Liver (tissue), 9 donors: ENCODE data around the gene CD6. TPM values are rescaled to one million over a fixed set of nuclear protein-coding genes. Genes with fewer than 3 reads are reported as not detected.

Experiments
- DNase-seq: peaks from one replicate; pipeline ENCODE4 v3.0.0-alpha.2; 2017; ENCODE audit warnings: low spot score
- H3K27ac ChIP-seq, 2 donors: one replicate each; pipeline ENCODE4 v1.7.0; 2013; ENCODE audit warnings: inconsistent platforms in 2 of 2, low read length in 2 of 2, control low read depth in 1 of 2, low read depth in 1 of 2, mild to moderate bottlenecking in 1 of 2
- H3K27me3 ChIP-seq, 4 donors: one replicate each; pipeline versions ENCODE4 v1.6.1 to v1.7.0; 2013; ENCODE audit warnings: low read length in 3 of 4, inconsistent platforms in 1 of 4, mild to moderate bottlenecking in 1 of 4, moderate library complexity in 1 of 4; ENCODE audit not compliant: control insufficient read depth in 4 of 4, insufficient read depth in 4 of 4
- H3K36me3 ChIP-seq, 4 donors: one replicate each; pipeline versions ENCODE4 v1.6.1 to v1.7.0; 2013; ENCODE audit warnings: low read length in 3 of 4, mild to moderate bottlenecking in 3 of 4, low read depth in 1 of 4, moderate library complexity in 1 of 4; ENCODE audit not compliant: control insufficient read depth in 4 of 4, insufficient read depth in 3 of 4
- H3K4me1 ChIP-seq, 4 donors: one replicate each; pipeline versions ENCODE4 v1.6.1 to v1.7.0; 2013; ENCODE audit warnings: low read length in 3 of 4, mild to moderate bottlenecking in 3 of 4, moderate library complexity in 1 of 4; ENCODE audit not compliant: control insufficient read depth in 4 of 4, insufficient read depth in 4 of 4
- H3K4me3 ChIP-seq, 3 donors: one replicate each; pipeline versions ENCODE4 v1.6.1 to v1.7.0; 2013; ENCODE audit warnings: low read length in 3 of 3, control low read depth in 1 of 3, low read depth in 1 of 3, mild to moderate bottlenecking in 1 of 3
- H3K9ac ChIP-seq, 2 donors: one replicate each; pipeline ENCODE4 v1.7.0; 2013; ENCODE audit warnings: low read length in 2 of 2, mild to moderate bottlenecking in 2 of 2, moderate library complexity in 2 of 2, control low read depth in 1 of 2, low read depth in 1 of 2
- H3K9me3 ChIP-seq, 4 donors: one replicate each; pipeline versions ENCODE4 v1.6.1 to v1.7.0; 2013; ENCODE audit warnings: low read length in 3 of 4; ENCODE audit not compliant: control insufficient read depth in 4 of 4
- EGR1 ChIP-seq, 2 donors: IDR thresholded peaks; 2 replicates each; pipeline ENCODE4 v1.6.1; 2016 to 2018; ENCODE audit warnings: antibody characterized with exemption in 2 of 2, low read depth in 2 of 2
- FOXA1 ChIP-seq: IDR thresholded peaks from 2 replicates; pipeline ENCODE4 v1.6.1; 2016; ENCODE audit warnings: antibody characterized with exemption
- GABPA ChIP-seq, 2 donors: IDR thresholded peaks in 1 of 2; conservative IDR thresholded peaks in 1 of 2; 2 replicates each; pipeline ENCODE4 v1.6.1; 2016; ENCODE audit warnings: antibody characterized with exemption in 2 of 2, mild to moderate bottlenecking in 1 of 2, moderate library complexity in 1 of 2
- HNF4A ChIP-seq, 2 donors: conservative IDR thresholded peaks; 2 replicates each; pipeline ENCODE4 v1.6.1; 2016; ENCODE audit warnings: antibody characterized with exemption in 2 of 2, mild to moderate bottlenecking in 2 of 2
- HNF4G ChIP-seq: IDR thresholded peaks from 2 replicates; pipeline ENCODE4 v1.6.1; 2016; ENCODE audit warnings: antibody characterized with exemption
- JUND ChIP-seq, 2 donors: IDR thresholded peaks; 2 replicates each; pipeline ENCODE4 v1.6.1; 2016; ENCODE audit warnings: antibody characterized with exemption in 2 of 2
- RXRA ChIP-seq, 2 donors: IDR thresholded peaks; 2 replicates each; pipeline ENCODE4 v1.6.1; 2017 to 2018; ENCODE audit warnings: antibody characterized with exemption in 2 of 2, mild to moderate bottlenecking in 1 of 2
- SP1 ChIP-seq: IDR thresholded peaks from 2 replicates; pipeline ENCODE4 v1.6.1; 2018; ENCODE audit warnings: antibody characterized with exemption, mild to moderate bottlenecking
- TAF1 ChIP-seq: conservative IDR thresholded peaks from 2 replicates; pipeline ENCODE4 v1.6.1; 2016; ENCODE audit warnings: antibody characterized with exemption, mild to moderate bottlenecking
- YY1 ChIP-seq: IDR thresholded peaks from 2 replicates; pipeline ENCODE4 v1.6.1; 2016; ENCODE audit warnings: antibody characterized with exemption, mild to moderate bottlenecking
- WGBS: extraction: QIAGEN DNeasy Blood & Tissue Kit; methylation state at CpG from one replicate; pipeline ENCODE4 v1.1.7; 2013; 5-methylcytosine and 5-hydroxymethylcytosine counted together
- polyA plus RNA-seq, 2 donors: library from polyadenylated mRNA; stranded (reverse) in 1 of 2; unstranded in 1 of 2; fragments of 200-250 nt in 1 of 2; fragments of >200 nt in 1 of 2; fragmentation: Nextera tagmentation in 1 of 2; extraction: Ambion mirVana in 1 of 2; gene quantifications; one replicate each; pipeline versions ENCODE4 v1.2.1 to v1.2.3, GENCODE V29; 2013 to 2015
- total RNA-seq, 2 donors: library from RNA; depleted of rRNA; stranded (reverse); fragments of >200 nt; gene quantifications; one replicate each; pipeline ENCODE4 v1.2.3, GENCODE V29; 2014
- TF ChIP-seq, protein P1 (sequence below): IDR thresholded peaks from 2 replicates; pipeline ENCODE4 v1.6.1; 2016; ENCODE audit warnings: antibody characterized with exemption
- TF ChIP-seq, protein P2 (sequence below): fragments of 150-350 bp; IDR thresholded peaks from 2 replicates; pipeline ENCODE4 v1.5.1; 2017; ENCODE audit warnings: improper control_type of control experiment, low read depth, low read length; ENCODE audit not compliant: missing input control
- TF ChIP-seq, protein P3 (sequence below): IDR thresholded peaks from 2 replicates; pipeline ENCODE4 v1.6.1; 2016; ENCODE audit warnings: antibody characterized with exemption, mild to moderate bottlenecking
- TF ChIP-seq, protein P4 (sequence below): IDR thresholded peaks from 2 replicates; pipeline ENCODE4 v1.6.1; 2016; ENCODE audit warnings: antibody characterized with exemption
- donor health status: healthy.
- donor health status: healthy.
- donor health status: healthy.
- donor health status: healthy.
- donor health status: healthy.

Gene CD6
- total and polyA plus RNA-seq, 4 donors = 0.31 to 0.59 (median 0.45) TPM

DNA sequence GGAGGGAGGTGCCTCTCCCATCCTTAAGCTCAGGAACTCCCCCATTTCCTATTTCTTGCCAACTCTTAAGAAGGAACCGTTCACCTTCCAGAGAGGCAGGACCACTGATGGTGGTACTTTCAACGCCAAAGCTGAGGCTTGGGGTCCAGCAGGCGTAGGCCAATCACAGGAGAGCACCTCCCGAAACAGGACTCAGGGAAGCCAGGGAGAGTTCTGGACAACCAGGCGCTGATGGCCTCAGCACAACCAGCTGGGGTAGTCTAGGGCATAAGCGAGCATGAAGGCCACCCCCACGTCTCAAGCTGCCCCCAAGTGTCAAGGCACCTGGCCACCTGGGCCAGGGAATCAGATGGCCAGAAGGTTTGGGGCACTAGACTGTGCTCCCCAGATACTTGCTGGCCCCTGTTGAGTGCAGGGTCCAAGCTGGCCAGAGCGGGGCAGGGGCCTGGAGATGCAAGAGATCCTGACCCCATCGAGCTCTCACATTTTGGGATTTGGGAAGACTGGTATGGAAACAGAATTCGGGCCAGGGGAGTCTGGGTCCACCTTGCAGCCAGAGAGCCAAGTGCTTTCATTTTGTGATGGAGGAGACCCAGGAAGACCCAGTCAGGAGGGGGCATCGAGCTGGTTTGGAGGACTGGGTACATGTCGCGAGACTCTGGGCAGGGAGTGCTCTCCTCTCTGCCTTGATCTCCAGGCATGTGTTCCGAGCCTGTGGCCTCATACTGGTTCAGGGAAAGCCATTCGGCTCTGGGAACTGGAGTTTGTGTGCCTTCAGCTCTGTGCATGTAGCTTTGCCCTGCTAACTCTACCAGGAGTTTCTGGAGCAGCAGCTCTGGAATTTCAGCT is 926 bp downstream of the CD6 start:
- H3K27ac ChIP-seq = no peak overlapping the region

More for the DNA sequence above, 926 bp downstream of the CD6 start:
- no peaks in the 10 kb centered on the region for H3K4me1 ChIP-seq
- 83% methylated on average over 15 of the region's 15 CpGs for WGBS
- H3K36me3 ChIP-seq = no peaks in the 10 kb centered on the region
- H3K9ac ChIP-seq = no peak overlapping the region
- peaks cover 0 to 6% (median 0%) of the 10 kb centered on the region in 4 donors for H3K9me3 ChIP-seq
- H3K27me3 ChIP-seq = no peaks in the 10 kb centered on the region
- no peak for DNase-seq
- H3K4me3 ChIP-seq = peak overlapping the region in 1 of 3 donors; percentile 3
- TF ChIP-seq FOXA1 (no peak), YY1 (no peak), TAF1 (no peak), EGR1 (IDR thresholded peaks at IDR 0.05; ENCODE audit: low read depth in 2 of 2) (no peak), SP1 (no peak), HNF4G (no peak), RXRA (IDR thresholded peaks at IDR 0.05) (no peak), GABPA (IDR thresholded peaks at IDR 0.05 in 1 of 2, conservative IDR thresholded peaks at IDR 0.05 in 1 of 2) (no peak), JUND (IDR thresholded peaks at IDR 0.05) (no peak), HNF4A (conservative IDR thresholded peaks at IDR 0.05) (no peak)
- TF ChIP-seq, protein P1, sequence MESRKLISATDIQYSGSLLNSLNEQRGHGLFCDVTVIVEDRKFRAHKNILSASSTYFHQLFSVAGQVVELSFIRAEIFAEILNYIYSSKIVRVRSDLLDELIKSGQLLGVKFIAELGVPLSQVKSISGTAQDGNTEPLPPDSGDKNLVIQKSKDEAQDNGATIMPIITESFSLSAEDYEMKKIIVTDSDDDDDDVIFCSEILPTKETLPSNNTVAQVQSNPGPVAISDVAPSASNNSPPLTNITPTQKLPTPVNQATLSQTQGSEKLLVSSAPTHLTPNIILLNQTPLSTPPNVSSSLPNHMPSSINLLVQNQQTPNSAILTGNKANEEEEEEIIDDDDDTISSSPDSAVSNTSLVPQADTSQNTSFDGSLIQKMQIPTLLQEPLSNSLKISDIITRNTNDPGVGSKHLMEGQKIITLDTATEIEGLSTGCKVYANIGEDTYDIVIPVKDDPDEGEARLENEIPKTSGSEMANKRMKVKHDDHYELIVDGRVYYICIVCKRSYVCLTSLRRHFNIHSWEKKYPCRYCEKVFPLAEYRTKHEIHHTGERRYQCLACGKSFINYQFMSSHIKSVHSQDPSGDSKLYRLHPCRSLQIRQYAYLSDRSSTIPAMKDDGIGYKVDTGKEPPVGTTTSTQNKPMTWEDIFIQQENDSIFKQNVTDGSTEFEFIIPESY = no peak
- TF ChIP-seq, protein P2, sequence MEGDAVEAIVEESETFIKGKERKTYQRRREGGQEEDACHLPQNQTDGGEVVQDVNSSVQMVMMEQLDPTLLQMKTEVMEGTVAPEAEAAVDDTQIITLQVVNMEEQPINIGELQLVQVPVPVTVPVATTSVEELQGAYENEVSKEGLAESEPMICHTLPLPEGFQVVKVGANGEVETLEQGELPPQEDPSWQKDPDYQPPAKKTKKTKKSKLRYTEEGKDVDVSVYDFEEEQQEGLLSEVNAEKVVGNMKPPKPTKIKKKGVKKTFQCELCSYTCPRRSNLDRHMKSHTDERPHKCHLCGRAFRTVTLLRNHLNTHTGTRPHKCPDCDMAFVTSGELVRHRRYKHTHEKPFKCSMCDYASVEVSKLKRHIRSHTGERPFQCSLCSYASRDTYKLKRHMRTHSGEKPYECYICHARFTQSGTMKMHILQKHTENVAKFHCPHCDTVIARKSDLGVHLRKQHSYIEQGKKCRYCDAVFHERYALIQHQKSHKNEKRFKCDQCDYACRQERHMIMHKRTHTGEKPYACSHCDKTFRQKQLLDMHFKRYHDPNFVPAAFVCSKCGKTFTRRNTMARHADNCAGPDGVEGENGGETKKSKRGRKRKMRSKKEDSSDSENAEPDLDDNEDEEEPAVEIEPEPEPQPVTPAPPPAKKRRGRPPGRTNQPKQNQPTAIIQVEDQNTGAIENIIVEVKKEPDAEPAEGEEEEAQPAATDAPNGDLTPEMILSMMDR = no peak
- TF ChIP-seq, protein P3, sequence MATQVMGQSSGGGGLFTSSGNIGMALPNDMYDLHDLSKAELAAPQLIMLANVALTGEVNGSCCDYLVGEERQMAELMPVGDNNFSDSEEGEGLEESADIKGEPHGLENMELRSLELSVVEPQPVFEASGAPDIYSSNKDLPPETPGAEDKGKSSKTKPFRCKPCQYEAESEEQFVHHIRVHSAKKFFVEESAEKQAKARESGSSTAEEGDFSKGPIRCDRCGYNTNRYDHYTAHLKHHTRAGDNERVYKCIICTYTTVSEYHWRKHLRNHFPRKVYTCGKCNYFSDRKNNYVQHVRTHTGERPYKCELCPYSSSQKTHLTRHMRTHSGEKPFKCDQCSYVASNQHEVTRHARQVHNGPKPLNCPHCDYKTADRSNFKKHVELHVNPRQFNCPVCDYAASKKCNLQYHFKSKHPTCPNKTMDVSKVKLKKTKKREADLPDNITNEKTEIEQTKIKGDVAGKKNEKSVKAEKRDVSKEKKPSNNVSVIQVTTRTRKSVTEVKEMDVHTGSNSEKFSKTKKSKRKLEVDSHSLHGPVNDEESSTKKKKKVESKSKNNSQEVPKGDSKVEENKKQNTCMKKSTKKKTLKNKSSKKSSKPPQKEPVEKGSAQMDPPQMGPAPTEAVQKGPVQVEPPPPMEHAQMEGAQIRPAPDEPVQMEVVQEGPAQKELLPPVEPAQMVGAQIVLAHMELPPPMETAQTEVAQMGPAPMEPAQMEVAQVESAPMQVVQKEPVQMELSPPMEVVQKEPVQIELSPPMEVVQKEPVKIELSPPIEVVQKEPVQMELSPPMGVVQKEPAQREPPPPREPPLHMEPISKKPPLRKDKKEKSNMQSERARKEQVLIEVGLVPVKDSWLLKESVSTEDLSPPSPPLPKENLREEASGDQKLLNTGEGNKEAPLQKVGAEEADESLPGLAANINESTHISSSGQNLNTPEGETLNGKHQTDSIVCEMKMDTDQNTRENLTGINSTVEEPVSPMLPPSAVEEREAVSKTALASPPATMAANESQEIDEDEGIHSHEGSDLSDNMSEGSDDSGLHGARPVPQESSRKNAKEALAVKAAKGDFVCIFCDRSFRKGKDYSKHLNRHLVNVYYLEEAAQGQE = no peak
- TF ChIP-seq, protein P4, sequence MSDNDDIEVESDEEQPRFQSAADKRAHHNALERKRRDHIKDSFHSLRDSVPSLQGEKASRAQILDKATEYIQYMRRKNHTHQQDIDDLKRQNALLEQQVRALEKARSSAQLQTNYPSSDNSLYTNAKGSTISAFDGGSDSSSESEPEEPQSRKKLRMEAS = no peak
